Measurements from ENCODE around the gene DRC1.

The DRC1 gene

DNA sequence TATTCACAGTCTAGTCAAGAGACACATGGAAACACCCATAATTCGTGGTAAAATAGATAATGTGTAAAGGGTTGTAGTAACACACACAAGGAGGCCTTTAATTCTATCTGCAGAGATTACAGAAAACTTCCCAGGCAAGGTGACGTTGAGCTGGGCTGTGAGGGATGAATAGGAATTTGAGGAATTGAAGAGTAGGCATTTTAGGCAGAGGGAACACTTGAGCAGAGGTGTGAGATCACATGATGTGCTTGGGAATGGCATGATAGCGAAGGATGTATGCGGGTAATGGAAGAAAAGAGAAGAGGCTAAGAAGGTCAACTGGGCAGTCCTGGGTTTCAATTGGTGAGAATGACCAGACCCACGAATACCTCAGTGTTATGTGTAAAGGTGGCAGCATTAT, 20.2 kb downstream of the DRC1 start:
- no peak overlapping the region for H3K4me3 ChIP-seq (ENCODE audit: low read length)
- TF ChIP-seq ZNF274 (IDR thresholded peaks at IDR 0.05; ENCODE audit: low read depth, low read length) = no peak

DNA sequence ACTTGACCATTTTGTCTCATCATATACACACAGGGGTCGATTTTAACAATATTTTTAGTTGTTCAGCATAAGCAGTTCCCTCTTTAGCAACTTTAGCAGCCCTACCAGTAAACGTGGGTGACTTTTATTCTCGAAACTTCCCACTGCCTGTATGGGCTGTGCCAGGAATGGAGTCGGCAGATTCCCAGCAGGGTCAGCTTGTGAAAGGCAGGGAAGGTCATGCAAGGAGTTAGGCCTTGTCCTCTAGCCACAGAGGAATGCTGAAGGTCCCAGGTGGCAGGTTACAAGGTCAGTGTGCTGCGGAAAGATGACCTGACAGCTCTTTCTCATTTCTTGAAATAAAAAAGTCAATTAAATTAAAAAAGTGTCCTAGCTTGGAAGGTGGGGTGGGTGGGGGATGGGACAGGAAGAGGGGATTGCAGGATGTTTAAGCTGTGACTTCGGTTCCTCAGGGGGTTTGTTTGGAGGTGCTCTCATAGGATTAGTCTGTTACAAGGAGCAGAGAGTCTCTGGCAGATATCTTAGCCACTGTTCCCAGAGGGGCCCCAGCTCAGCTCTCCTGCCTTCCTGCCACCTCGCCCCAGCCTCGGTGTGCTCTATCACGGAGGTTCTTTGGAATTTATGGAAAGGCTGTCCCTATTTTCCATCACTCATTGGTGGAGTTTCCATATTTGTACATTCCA, 21.4 kb downstream of the DRC1 start:
- no peak for TF ChIP-seq ZNF274 (IDR thresholded peaks at IDR 0.05; ENCODE audit: low read depth, low read length)

DNA sequence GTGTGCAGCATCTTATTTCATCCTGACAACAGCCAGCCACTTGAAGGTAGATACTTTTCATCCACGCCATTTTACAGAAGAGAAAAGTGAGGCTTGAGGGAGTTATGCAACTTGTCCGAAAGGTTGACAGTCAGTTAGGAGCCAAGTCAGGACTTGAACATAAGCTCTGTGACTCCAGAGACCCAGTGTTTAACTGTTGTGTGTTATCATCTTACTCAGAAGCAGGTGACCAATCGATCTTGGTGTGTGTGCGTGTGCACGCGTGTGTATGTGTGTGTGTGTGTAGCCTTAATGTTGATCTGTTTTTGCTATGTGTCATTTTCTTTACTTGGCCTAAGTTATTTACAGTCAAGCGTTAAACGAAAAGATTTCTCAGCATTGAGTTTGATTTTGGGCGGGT, 22.0 kb downstream of the DRC1 start:
- no peak overlapping the region for H3K4me3 ChIP-seq (ENCODE audit: low read length)
- TF ChIP-seq ZNF274 (IDR thresholded peaks at IDR 0.05; ENCODE audit: low read depth, low read length) = no peak

More for the DNA sequence above, 21.4 kb downstream of the DRC1 start:
- H3K4me3 ChIP-seq (ENCODE audit: low read length) = no peak overlapping the region

DNA sequence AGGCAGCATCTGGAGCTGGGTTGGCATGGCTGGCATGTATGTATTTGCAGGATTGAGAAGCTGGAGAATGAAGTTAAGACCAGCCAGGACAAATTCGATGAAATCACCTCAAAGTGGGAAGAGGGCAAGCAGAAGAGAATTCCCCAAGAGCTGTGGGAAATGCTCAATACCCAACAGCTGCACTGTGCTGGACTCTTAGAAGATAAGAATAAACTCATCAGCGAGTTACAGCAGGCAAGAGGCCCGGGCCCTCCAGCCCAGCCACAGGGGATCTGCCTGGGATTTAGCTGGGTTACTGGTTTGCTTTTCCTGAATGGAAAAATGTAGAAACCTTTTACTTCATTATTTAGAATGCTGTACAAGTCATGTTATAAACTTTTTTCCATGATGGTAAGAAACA, 22.5 kb downstream of the DRC1 start:
- no peak overlapping the region for H3K4me3 ChIP-seq (ENCODE audit: low read length)
- TF ChIP-seq ZNF274 (IDR thresholded peaks at IDR 0.05; ENCODE audit: low read depth, low read length) = no peak

- no peak for TF ChIP-seq ZNF274 (IDR thresholded peaks at IDR 0.05; ENCODE audit: low read depth, low read length)
- H3K4me3 ChIP-seq (ENCODE audit: low read length) = no peak overlapping the region
Observed at GRCh38 chr2:26428846-26429245, 27.1 kb downstream of the DRC1 start.

DNA sequence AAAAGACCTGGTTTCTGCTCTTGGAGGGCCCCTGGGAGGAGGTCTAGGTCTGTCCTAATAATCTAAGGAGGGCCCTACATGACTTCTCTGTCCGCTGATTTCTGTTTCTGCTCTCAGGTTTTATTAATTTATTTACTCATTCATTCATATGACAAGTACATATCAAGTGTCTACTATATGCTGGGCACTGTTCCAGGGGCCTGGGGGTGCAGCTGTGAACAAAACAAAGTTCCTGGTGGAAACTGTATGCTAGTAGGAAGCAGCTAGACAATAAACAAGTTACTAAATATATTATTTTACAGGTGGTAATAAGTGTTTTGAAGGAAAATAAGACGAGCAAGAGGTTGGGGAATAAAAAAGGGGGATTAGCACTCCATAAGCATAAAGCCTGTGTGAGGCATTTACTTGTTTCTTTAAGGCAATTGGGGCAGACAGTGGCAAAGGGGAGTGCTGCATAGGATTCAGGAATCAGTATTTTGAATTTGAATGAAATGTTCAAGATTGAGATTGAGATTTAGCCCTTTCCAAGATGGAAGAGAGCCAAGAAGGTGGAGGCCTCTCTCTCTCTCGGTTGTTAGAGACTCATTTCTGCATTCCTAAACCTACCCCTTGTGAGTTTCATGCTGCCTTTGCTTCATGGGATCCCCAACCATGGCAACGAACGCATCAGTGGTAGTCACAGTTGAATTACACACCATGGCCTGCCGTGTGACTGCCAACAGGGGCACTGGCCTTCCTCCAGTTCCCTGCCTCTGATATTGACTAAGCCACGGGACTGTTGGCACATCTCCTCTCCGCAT, 28.3 kb downstream of the DRC1 start:
- H3K4me3 ChIP-seq (ENCODE audit: low read length) = no peak overlapping the region
- no peak for TF ChIP-seq ZNF274 (IDR thresholded peaks at IDR 0.05; ENCODE audit: low read depth, low read length)

GRCh38 chr2:26430826-26431225, 29.1 kb downstream of the DRC1 start:
- H3K4me3 ChIP-seq (ENCODE audit: low read length) = no peak overlapping the region
- TF ChIP-seq ZNF274 (IDR thresholded peaks at IDR 0.05; ENCODE audit: low read depth, low read length) = no peak

DNA sequence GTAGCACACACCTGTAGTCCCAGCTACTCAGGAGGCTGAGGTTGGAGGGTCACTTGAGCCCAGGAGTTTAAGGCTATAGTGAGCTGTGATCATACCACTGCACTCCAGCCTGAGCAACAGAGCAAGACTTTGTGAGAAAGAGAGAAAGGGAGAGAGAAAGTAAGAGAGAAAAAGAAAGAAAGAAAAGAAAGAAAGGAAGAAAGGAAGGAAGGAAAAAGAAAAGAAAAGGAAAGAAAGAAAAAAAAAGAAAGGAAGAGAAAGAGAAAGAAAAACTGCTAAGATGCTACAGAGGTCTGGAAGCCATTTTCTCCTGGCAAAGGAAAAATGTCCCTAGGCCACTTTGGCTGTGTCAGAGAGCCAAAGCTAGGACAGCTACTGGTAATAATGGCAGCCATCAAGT, 30.6 kb downstream of the DRC1 start:
- H3K4me3 ChIP-seq (ENCODE audit: low read length) = no peak overlapping the region
- no peak for TF ChIP-seq ZNF274 (IDR thresholded peaks at IDR 0.05; ENCODE audit: low read depth, low read length)

GRCh38 chr2:26432859-26433258, 31.1 kb downstream of the DRC1 start:
- no peak for TF ChIP-seq ZNF274 (IDR thresholded peaks at IDR 0.05; ENCODE audit: low read depth, low read length)
- H3K4me3 ChIP-seq (ENCODE audit: low read length) = no peak overlapping the region

- H3K4me3 ChIP-seq (ENCODE audit: low read length) = no peak overlapping the region
- no peak for TF ChIP-seq ZNF274 (IDR thresholded peaks at IDR 0.05; ENCODE audit: low read depth, low read length)
Observed at GRCh38 chr2:26435106-26435505, 33.4 kb downstream of the DRC1 start.

GRCh38 chr2:26438526-26438925, 36.8 kb downstream of the DRC1 start:
- TF ChIP-seq ZNF274 (IDR thresholded peaks at IDR 0.05; ENCODE audit: low read depth, low read length) = no peak
- no peak overlapping the region for H3K4me3 ChIP-seq (ENCODE audit: low read length)

- no peak for TF ChIP-seq ZNF274 (IDR thresholded peaks at IDR 0.05; ENCODE audit: low read depth, low read length)
- no peak overlapping the region for H3K4me3 ChIP-seq (ENCODE audit: low read length)
Observed at GRCh38 chr2:26438926-26439325, 37.2 kb downstream of the DRC1 start.

- TF ChIP-seq ZNF274 (IDR thresholded peaks at IDR 0.05; ENCODE audit: low read depth, low read length) = no peak
- H3K4me3 ChIP-seq (ENCODE audit: low read length) = no peak overlapping the region
Observed at GRCh38 chr2:26442301-26442700, 40.6 kb downstream of the DRC1 start.

- no peak overlapping the region for H3K4me3 ChIP-seq (ENCODE audit: low read length)
- no peak for TF ChIP-seq ZNF274 (IDR thresholded peaks at IDR 0.05; ENCODE audit: low read depth, low read length)
Observed at GRCh38 chr2:26442707-26443106, 41.0 kb downstream of the DRC1 start.

DNA sequence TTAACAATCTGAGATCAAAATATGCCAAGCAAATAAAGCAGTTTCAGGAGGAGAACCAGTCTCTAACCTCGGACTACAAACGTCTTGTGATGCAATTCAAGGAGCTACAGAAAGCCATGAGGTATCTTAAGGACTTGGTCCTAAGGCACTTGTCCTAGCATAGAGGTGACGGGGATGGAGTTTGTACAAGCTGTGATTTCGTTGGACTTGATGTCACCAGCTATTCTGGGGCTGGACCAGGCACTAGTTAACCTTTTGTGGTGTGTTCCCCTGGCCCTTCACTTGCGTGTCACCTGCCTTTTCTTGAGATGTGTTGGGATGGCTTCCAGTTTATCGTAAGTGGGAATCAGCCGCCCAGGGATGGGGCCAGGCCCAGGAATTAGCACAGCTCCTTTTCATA, 42.5 kb downstream of the DRC1 start:
- no peak overlapping the region for H3K4me3 ChIP-seq (ENCODE audit: low read length)
- no peak for TF ChIP-seq ZNF274 (IDR thresholded peaks at IDR 0.05; ENCODE audit: low read depth, low read length)
